ENCODE measurements around the gene MMS22L. TPM values are rescaled to one million over a fixed set of nuclear protein-coding genes. Genes with fewer than 3 reads are reported as not detected.
"Not testable (repeated sequence)": the region's sequence is repeated elsewhere in the genome, so short reads cannot be mapped to it uniquely, and the experiment has no call there.

The MMS22L gene
- total RNA-seq, 1 donor from 2014 or later: 8.5 TPM

DNA sequence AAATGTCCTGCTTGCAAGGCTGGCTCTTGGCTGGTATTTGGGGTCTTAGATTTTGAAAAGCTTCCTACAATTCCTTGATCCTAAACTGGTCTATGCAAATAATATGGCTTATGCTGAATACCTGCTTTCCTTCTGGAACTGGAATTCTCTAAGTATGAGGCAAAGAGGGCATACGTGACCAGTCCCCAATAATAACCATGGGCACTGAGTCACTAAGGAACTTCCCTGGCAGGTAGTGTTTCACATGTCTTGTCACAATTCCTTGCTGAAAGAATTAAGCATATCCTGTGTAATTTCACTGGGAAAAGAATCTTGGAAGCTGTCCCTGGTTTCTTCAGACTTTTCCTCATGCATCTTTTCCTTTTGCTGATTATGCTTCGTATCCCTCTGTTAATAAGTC lies 106.5 kb downstream of the MMS22L start:
- TF ChIP-seq, protein P1, sequence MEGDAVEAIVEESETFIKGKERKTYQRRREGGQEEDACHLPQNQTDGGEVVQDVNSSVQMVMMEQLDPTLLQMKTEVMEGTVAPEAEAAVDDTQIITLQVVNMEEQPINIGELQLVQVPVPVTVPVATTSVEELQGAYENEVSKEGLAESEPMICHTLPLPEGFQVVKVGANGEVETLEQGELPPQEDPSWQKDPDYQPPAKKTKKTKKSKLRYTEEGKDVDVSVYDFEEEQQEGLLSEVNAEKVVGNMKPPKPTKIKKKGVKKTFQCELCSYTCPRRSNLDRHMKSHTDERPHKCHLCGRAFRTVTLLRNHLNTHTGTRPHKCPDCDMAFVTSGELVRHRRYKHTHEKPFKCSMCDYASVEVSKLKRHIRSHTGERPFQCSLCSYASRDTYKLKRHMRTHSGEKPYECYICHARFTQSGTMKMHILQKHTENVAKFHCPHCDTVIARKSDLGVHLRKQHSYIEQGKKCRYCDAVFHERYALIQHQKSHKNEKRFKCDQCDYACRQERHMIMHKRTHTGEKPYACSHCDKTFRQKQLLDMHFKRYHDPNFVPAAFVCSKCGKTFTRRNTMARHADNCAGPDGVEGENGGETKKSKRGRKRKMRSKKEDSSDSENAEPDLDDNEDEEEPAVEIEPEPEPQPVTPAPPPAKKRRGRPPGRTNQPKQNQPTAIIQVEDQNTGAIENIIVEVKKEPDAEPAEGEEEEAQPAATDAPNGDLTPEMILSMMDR (IDR thresholded peaks at IDR 0.05): no peak
- H3K27ac Mint-ChIP-seq (ENCODE audit: unreplicated experiment): no peak overlapping the region
- peaks cover 4% of the 10 kb centered on the region for H3K9me3 Mint-ChIP-seq (ENCODE audit: unreplicated experiment)
- no peaks in the 10 kb centered on the region for H3K27me3 Mint-ChIP-seq (ENCODE audit: unreplicated experiment)
- no peak for DNase-seq (ENCODE audit: extremely low spot score, unreplicated experiment)
- H3K4me1 Mint-ChIP-seq (ENCODE audit: unreplicated experiment): no peaks in the 10 kb centered on the region
- peaks cover 4% of the 10 kb centered on the region for H3K36me3 Mint-ChIP-seq (ENCODE audit: unreplicated experiment)
- H3K4me3 Mint-ChIP-seq (ENCODE audit: unreplicated experiment): no peak overlapping the region

DNA sequence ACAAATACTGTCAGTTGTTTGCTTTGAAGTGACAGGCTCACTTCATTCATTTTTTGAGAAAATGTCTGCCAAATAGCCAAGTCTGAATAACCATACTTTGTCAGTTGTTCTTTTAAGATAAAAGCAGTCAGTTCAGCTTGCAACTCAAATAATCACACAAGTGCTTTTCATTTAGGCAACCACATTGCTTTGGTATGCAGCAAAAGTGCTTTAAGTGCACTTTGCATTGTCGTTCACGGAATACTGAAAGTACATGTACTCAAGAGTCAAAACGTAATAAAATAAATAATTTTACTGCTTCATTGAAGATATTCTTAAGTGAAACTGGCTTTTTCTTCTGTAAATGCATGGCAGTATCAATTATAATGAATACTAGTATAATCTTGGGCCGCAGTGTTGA lies 107.2 kb downstream of the MMS22L start:
- no peak for DNase-seq (ENCODE audit: extremely low spot score, unreplicated experiment)
- no peak overlapping the region for H3K27ac Mint-ChIP-seq (ENCODE audit: unreplicated experiment)

DNA sequence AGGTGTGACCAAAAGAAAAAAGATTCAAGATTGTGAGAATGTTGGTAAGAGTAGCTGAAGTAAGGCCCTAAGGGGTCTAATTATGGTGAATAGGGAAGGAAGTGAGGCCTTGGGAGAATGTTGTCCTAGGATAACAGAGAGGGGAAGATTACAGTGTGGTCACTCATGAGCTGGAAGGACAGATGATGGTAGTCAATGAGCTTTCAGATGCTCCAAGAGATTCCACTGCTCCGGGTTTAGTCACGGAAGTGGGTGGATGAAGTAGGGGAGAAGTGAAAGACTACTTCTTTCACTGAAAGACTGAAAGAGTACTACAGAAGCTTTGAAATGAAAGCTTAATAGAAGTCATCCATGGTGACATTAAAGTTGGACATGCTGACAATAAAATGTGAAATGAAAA lies 108.5 kb downstream of the MMS22L start:
- Mint-ChIP-seq H3K4me1 (ENCODE audit: unreplicated experiment) (no peaks in the 10 kb centered on the region), H3K27me3 (ENCODE audit: unreplicated experiment) (no peaks in the 10 kb centered on the region), H3K9me3 (ENCODE audit: unreplicated experiment) (peaks cover 4% of the 10 kb centered on the region), H3K4me3 (ENCODE audit: unreplicated experiment) (no peak overlapping the region), H3K36me3 (ENCODE audit: unreplicated experiment) (peaks cover 4% of the 10 kb centered on the region), H3K27ac (ENCODE audit: unreplicated experiment) (no peak overlapping the region)
- TF ChIP-seq, protein P1 (IDR thresholded peaks at IDR 0.05): no peak
- no peak for DNase-seq (ENCODE audit: extremely low spot score, unreplicated experiment)

More for the DNA sequence above, 107.2 kb downstream of the MMS22L start:
- Mint-ChIP-seq H3K27me3 (ENCODE audit: unreplicated experiment) (no peaks in the 10 kb centered on the region), H3K4me3 (ENCODE audit: unreplicated experiment) (no peak overlapping the region), H3K36me3 (ENCODE audit: unreplicated experiment) (peaks cover 4% of the 10 kb centered on the region), H3K9me3 (ENCODE audit: unreplicated experiment) (peaks cover 4% of the 10 kb centered on the region), H3K4me1 (ENCODE audit: unreplicated experiment) (no peaks in the 10 kb centered on the region)
- TF ChIP-seq, protein P1 (IDR thresholded peaks at IDR 0.05): no peak

DNA sequence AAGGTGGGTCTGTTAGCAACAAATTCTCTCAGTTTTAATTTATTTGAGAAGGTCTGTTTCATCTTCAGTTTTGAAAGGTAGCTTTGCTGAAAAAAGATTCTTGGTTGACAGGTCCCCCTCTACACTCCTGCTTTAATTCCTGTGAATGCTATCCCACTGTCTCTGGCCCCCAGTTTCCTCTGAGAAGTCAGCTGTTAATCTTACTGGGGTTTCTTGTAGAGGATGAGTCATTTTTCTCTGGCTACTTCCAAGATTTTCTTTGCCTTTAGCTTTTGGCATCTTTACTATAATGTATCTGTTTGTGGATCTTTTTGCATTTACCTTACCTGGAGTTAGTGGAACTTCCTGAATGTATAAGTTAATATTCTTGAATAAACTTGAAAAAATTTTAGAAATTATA lies 122.7 kb downstream of the MMS22L start:
- DNase-seq (ENCODE audit: extremely low spot score, unreplicated experiment): no peak
- no peaks in the 10 kb centered on the region for H3K4me1 Mint-ChIP-seq (ENCODE audit: unreplicated experiment)
- H3K27ac Mint-ChIP-seq (ENCODE audit: unreplicated experiment): no peak overlapping the region
- peaks cover 15% of the 10 kb centered on the region for H3K9me3 Mint-ChIP-seq (ENCODE audit: unreplicated experiment)
- H3K4me3 Mint-ChIP-seq (ENCODE audit: unreplicated experiment): no peak overlapping the region
- H3K27me3 Mint-ChIP-seq (ENCODE audit: unreplicated experiment): no peaks in the 10 kb centered on the region
- H3K36me3 Mint-ChIP-seq (ENCODE audit: unreplicated experiment): peaks cover 39% of the 10 kb centered on the region
- TF ChIP-seq, protein P1 (IDR thresholded peaks at IDR 0.05): no peak

DNA sequence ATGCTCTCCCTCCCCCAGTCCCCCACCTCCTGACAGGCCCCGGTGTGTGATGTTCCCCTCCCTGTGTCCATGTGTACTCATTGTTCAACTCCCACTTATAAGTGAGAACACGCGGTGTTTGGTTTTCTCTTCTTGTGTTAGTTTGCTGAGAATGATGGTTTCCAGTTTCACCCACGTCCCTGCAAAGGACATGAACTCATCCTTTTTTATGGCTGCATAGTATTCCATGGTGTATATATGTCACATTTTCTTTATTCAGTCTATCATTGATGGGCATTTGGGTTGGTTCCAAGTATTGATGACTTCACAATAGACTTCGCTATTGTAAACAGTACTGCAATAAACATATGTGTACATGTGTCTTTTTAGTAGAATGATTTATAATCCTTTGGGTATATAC lies 127.6 kb downstream of the MMS22L start:
- H3K36me3 Mint-ChIP-seq (ENCODE audit: unreplicated experiment): peaks cover 22% of the 10 kb centered on the region
- not testable (repeated sequence) for H3K27ac Mint-ChIP-seq (ENCODE audit: unreplicated experiment); H3K4me1 Mint-ChIP-seq (ENCODE audit: unreplicated experiment); DNase-seq (ENCODE audit: extremely low spot score, unreplicated experiment); H3K27me3 Mint-ChIP-seq (ENCODE audit: unreplicated experiment); H3K9me3 Mint-ChIP-seq (ENCODE audit: unreplicated experiment); H3K4me3 Mint-ChIP-seq (ENCODE audit: unreplicated experiment)

DNA sequence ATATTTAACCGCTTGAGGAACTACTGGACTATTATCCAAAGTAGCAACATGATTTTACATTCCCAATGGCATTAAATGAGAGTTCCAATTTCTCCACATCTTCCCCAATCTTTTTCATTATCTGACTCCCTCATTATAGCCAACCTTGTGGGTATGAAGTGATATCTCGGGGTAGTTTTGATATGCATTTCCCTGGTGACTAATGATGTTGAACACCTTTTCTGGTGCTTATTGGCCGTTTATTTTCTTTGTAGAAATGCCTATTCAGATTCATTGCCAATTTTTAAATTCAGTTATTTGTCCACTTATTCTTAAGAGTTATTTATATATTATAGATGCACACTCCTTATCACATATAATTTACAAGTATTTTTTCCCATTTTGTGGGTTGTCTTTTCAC lies 129.0 kb downstream of the MMS22L start:
- Mint-ChIP-seq H3K4me1 (ENCODE audit: unreplicated experiment) (no peaks in the 10 kb centered on the region), H3K27me3 (ENCODE audit: unreplicated experiment) (no peaks in the 10 kb centered on the region), H3K27ac (ENCODE audit: unreplicated experiment) (no peak overlapping the region), H3K36me3 (ENCODE audit: unreplicated experiment) (peaks cover 20% of the 10 kb centered on the region), H3K4me3 (ENCODE audit: unreplicated experiment) (no peak overlapping the region), H3K9me3 (ENCODE audit: unreplicated experiment) (peaks cover 6% of the 10 kb centered on the region)
- TF ChIP-seq, protein P1 (IDR thresholded peaks at IDR 0.05): no peak
- no peak for DNase-seq (ENCODE audit: extremely low spot score, unreplicated experiment)

All from osteocyte (in vitro differentiated cells).